ENCODE measurements around the gene AVEN. TPM values are rescaled to one million over a fixed set of nuclear protein-coding genes. Genes with fewer than 3 reads are reported as not detected.
A peak's percentile ranks its signal among the peaks of the same experiment; 100 is the strongest.

The AVEN gene
- total and polyA plus RNA-seq, 2 of the 4 experiments (the other 2 are of a cell fraction): 9.1 to 17.6 TPM

GRCh38 chr15:33872416-33873106, 166.4 kb downstream of the AVEN start:
- Histone ChIP-seq H4K5ac (ENCODE audit: low read depth, low read length) (no peak overlapping the region), H3K9me3 (ENCODE audit: control insufficient read depth, insufficient read depth, low read length) (no peaks in the 10 kb centered on the region), H3K4ac (ENCODE audit: low read depth, low read length) (no peak overlapping the region), H3K9ac (ENCODE audit: low read depth, low read length) (no peak overlapping the region), H3K9me1 (ENCODE audit: insufficient read depth, low read length) (0 out of 2 replicates have a peak, but pooled peaks cover 3% of the 10 kb centered on the region), H4K8ac (ENCODE audit: low read depth in 2 of 2, low read length in 2 of 2) (no peak overlapping the region), H3K23ac (ENCODE audit: low read depth, low read length) (no peak overlapping the region), H3K4me3 (ENCODE audit: insufficient read depth, low read depth, low read length) (no peak overlapping the region), H3K27me3 (ENCODE audit: control insufficient read depth, insufficient read depth, low read length) (no peaks in the 10 kb centered on the region), H3K18ac (ENCODE audit: low read depth, low read length) (no peak overlapping the region), H3K27ac (ENCODE audit: insufficient read depth, low read length) (no peak overlapping the region), H2BK120ac (ENCODE audit: low read depth, low read length) (no peak overlapping the region), H2BK5ac (ENCODE audit: low read depth, low read length, poor library complexity, severe bottlenecking) (no peak overlapping the region), H2AK5ac (ENCODE audit: low read depth, low read length) (no peak overlapping the region), H2AK9ac (replicated peaks; ENCODE audit: low read depth, low read length, poor library complexity) (peak overlapping the region; percentile 52), H4K20me1 (ENCODE audit: insufficient read depth, low read length) (no peaks in the 10 kb centered on the region), H3K79me1 (ENCODE audit: low read depth in 1 of 2, low read length in 2 of 2) (no peaks in the 10 kb centered on the region), H2AFZ (replicated peaks; ENCODE audit: low read length, poor library complexity) (no peak overlapping the region), H3K4me1 (ENCODE audit: control insufficient read depth, insufficient read depth, low read length) (no peaks in the 10 kb centered on the region), H2BK20ac (ENCODE audit: low read depth, low read length) (no peak overlapping the region), H2BK15ac (ENCODE audit: low read depth, low read length) (no peak overlapping the region), H3K56ac (ENCODE audit: extremely low read depth, insufficient read depth, low read length) (no peak overlapping the region), H3K4me2 (ENCODE audit: low read depth, low read length) (no peak overlapping the region), H3K36me3 (ENCODE audit: control insufficient read depth, insufficient read depth, low read length) (no peaks in the 10 kb centered on the region), H3K14ac (replicated peaks; ENCODE audit: low read depth, low read length) (no peak overlapping the region), H4K91ac (ENCODE audit: insufficient read depth, low read depth, low read length) (no peak overlapping the region)
- intact Hi-C loops (cut with micrococcal nuclease) (no loop called here), in situ Hi-C loops (cut with MboI; ENCODE audit: low sequenced_read_pairs) (no loop called here), dilution Hi-C loops (cut with HindIII; ENCODE audit: low sequenced_read_pairs, unreplicated experiment) (no loop called here)
- BruUV-seq (replicated peaks): no TSS peak
- ChIA-PET CTCF (no interaction called here), POLR2A (ENCODE audit: unreplicated experiment) (no interaction called here)
- peak; percentile 21 for DNase-seq
- 74% methylated on average over 6 of the region's 13 CpGs; no CpG with 5 or more reads in 1 of the 2 experiments for WGBS, 2 experiments (ENCODE audit: extremely low coverage in 2 of 2, insufficient read length in 1 of 2)
- ATAC-seq (ENCODE audit: low read depth): peak; percentile 70
- no peak for TF ChIP-seq CHD1 (IDR thresholded peaks at IDR 0.05; ENCODE audit: low read depth, low read length)
- TF ChIP-seq ELK1 (IDR thresholded peaks at IDR 0.05; ENCODE audit: borderline replicate concordance, low read depth, low read length): no peak
- no peak for TF ChIP-seq CEBPB (IDR thresholded peaks at IDR 0.05; ENCODE audit: low read depth, low read length)

All from IMR-90 (cell line).